Hypothalamus (tissue), 51 donors: Measurements from ENCODE around the gene ASTN2.

ENCODE experiments used
- DNase-seq, 51 donors: peaks; one replicate each; lab custom pipeline; 2025; lab: John Stamatoyannopoulos, UW

ASTN2 gene

DNA sequence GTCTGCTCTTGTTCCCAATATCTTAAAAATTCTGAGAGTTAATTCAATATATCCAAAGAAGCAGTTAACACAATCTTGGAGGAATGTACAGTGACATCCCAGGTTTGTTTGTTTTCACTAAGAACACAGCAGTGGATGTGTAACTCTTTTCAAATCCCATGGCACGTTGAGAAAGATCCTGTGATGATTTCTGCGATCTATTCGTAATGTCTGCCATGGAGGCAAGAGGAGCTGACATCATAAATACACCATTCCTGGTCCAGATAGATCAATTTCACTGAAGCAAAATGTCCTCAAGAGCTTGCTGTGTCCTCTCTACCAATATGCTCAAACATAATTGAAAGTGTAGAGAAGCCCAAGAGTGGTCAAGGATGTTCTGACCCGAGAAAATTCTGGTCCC is 980.5 kb downstream of the ASTN2 start:
- no peak for DNase-seq

DNA sequence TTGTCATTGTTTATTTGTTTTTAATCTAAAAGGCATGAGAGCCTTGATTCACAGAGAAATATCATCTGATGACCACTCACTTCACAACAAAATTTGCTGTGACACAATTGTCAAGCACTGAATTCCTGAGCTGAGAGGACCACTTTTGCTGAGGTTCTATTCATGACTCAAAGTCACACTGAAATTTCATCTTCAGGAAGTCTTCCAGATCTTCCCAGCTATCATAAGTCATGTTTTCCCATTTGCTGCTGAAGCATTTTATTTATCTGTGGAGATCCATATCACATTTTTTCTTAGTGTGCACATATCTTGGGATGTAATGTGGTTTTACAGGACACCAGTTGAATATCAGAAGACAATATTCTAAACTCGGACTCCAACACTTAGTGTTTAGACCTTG is 982.8 kb downstream of the ASTN2 start:
- no peak for DNase-seq

DNA sequence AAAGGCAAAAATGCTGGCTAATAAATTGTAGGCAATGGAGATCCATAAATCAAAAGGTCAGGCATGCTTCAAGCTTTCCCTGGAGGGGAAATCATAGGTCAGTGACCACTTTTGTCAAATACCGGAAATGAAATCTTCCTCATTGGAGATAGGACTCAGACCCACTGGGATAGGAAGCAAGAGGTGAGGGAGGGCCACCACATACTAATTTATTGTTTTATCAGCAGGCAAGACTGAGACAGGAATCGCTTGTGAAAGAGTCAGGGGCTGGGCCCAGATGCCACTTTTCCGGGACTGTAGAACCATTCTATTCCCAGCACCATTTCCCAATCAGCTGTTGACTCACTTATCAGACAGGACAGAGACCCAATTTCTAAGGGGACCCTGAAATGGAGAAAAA is 984.0 kb downstream of the ASTN2 start:
- DNase-seq, result no peak

DNA sequence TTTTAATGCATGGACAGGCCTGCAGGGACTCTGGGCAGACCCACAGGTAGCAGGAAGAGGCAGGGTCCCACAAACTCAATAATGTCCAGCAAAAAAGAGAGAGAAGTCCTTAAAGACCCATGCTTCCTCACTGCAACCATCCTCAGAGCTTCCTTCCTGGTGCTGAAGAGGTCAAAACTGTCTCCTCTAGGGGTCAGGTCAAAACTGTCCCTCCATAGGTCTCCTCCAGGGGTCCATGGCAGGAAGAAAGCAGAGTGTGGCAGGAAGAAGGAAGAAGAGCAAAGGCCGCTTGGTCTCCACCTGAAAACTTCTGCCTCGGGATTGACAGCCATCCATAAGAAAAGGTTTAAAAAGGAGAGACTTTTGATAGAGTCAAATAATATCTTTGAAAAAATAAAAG is 989.6 kb downstream of the ASTN2 start:
- DNase-seq, result no peak

DNA sequence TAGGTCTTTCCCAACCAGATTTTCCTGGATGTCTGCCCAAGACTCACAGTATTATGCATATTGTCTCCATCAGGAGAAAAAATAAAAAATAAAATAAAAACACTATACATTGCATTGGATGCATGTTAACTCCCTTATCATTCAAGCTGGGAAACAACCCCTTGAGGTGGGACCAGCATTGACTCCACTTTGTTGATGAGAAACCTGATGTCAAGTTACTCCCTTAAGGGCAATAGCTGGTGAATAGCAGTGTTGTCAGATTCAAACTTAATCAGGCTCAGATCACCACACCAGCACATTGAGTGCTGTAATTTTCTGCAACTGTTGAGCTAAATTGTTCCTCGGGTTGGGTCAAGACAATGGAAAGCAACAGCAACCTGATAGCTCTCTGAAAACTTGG is 991.7 kb downstream of the ASTN2 start:
- no peak for DNase-seq

DNA sequence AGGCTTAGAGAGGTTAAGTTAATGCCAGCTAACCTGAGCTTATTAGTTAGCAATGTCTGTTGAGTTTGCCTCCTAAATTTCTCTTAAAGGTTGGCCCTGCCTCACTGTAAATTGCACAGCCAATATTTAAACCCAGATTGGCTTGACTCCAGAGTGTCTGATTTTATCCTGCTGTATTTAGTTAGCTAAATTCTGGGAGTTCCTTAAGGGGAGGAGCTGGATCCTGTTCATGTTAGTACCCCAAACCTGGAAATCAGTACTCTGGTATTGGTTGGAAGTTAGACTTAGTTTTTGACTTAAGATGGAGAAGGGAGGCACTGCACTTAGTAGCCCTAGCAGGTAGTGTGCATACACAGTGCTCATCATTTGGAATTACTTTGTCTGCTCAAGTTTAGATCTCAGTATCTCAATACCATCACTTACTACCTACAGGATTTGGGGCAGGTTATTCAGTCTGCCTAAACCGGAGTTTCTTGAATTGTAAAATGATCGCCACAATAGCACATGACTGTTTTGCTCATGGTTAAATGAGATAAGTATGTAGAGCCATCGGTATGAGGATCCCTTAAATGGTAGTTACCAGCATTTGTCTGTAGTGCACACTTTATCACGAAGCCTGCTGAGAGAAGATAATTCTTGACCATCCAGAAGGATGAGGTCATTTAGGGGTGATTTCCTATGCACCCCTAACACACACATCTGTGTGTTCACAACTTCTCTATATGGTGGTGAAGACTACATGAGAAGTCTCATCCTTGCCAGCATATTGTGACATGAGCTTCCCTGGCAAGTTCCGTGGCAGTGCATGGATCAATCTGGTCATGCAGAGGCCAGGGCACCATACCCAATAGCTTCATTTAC is 992.5 kb downstream of the ASTN2 start:
- no peak for DNase-seq

DNA sequence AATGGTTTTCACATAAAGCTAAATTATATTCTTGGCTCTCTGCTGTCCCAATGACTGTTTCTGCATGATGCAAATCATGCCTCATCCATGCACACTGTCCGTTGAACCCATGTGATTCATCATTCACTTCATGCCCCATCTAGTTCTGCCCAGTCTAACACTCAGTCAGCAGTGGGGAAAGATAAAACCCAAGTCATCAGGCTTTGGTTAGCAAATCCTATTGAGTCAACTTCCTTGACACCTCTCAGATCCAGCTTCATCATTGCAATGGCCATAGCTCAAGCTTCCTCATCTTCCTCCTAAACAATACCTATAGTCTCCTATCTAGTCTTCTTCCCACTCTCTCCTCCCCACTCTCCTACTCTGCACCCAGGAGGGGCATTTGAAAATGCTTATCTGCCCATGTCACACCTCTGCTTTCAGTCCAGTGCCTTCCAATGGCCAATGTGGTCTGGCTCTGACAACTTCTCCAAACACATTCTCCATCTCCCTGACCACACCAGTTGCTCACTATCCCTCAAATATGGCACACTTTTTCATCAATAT is 993.8 kb downstream of the ASTN2 start:
- DNase-seq, result no peak

DNA sequence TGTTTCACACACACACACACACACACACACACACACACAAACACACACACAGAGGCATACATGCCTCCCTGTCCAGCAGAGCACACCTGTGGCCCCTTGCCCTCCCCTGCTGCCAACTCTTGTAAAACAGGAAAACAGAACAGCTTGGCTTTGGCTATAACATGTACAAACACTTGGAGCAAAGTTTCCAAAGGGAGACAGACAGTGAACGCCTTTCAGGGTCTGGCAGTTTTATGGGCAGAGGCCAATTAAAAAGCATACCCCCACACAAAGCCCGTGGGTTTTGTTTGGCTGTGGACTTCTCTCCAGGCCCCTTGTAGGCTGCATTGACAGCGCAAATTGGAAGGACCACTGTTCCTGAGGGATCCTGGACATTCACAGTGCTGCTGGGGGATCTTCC is 995.7 kb downstream of the ASTN2 start:
- no peak for DNase-seq

DNA sequence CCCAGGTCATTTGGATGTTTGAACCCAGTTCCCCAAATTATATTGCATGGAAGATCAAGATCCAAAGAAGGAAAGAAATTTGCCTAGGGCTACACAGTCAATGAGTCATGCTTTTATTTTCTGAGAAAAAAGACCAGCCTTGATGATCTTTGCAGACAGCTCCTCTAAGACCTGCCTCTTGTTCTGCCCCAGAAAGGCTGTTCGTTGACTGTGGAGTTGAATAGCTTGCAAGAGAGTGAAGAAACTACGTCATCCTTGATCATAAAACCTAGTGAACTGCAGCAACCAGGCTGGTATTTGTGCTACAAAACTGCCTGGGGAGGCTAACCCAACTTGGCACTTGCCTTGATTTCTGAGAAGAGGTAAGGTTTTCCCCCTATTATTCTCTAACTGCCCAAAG is 997.4 kb downstream of the ASTN2 start:
- no peak for DNase-seq

DNA sequence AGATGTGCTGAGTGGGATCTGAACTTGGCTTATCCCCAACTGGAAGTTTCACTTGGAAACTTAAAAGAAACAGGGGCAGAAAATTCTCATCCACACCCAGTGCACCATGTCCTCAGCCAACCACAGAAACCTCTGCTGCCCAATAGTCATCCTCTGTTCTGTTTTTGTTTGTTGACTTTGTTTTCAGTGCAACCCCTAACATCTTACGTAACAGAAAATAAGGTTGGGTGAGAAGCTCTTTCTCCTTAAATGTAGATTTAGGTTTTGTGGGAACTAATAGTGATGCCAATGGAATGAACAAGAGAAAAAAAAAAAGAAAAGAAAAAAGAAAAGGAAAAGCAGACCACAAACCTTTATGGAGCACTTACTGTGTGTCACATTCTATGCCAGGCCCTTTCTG is 998.4 kb downstream of the ASTN2 start:
- no peak for DNase-seq

DNA sequence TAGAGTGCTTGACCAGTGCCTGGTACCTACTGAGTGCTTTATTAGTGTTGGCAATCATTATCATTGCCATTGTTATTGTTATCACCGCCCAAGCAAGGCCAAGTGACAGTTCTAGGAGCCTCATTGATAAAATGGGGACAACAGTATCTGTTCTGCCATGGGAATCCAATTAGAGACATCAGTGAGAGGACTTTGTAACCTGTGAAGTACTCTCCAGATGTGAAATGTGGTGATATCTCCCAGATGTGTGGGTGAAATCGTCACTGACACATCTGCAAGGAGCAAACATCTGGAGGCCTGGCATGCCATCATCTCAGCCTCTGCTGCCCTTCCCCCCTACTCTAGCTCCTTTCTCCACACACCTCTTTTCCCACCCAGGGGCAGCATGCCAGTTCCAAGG is 1000.5 kb downstream of the ASTN2 start:
- no peak for DNase-seq

DNA sequence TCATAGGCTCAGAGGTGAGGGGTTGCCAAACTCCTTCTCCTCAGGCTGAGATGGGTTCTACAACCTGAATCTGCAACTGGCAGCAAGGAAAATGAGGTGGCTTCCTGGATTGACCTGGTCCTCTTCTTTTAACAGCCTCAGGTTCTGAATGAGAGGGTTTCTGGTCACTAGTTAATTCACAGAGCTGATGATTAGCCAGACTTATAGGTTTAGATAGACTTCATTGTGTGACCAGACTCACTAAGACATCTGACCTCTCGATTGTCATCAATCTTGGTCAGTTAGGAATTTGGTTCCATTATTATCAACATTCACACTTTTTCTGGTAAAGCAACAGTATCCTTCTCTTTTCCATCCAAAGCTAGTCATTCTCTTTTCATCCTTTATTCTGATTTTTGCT is 1003.4 kb downstream of the ASTN2 start:
- no peak for DNase-seq

DNA sequence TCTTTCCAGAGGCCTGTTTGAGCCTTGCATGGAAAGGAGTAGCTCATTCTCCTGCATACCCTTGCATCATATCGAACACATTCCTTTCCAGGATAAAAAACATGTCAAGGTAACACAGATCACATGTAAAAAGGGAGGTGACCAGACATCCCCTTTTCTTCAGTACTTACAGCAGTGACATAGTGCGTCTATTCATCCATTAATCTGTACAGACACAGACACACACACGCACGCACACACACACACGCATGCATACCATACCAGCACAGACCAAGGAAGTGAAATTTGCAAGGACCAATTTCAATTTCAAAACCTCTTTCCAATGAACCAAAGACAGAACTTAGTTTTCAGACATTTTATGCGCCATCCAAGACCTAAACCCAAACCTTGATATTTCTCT is 1005.2 kb downstream of the ASTN2 start:
- DNase-seq, result no peak

DNA sequence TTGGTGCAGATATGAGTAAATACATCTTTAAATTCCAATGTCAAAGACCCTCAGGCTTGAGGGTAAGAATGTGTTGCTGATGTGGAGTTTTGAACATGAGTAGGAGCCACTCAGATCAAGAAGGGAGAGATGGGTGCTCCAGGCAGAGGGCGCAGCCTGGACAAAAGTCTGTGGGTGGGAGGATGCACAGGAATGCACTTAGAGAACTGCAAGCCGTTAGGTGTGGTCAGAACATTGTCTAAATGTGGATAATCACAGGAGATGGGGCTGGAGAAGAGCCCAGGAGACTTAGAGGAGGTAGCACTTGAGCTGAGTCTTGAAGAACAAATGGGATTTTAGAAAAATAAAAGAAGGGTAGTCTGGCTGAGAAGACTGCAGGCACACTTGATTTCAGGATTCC is 1005.7 kb downstream of the ASTN2 start:
- DNase-seq, result no peak

DNA sequence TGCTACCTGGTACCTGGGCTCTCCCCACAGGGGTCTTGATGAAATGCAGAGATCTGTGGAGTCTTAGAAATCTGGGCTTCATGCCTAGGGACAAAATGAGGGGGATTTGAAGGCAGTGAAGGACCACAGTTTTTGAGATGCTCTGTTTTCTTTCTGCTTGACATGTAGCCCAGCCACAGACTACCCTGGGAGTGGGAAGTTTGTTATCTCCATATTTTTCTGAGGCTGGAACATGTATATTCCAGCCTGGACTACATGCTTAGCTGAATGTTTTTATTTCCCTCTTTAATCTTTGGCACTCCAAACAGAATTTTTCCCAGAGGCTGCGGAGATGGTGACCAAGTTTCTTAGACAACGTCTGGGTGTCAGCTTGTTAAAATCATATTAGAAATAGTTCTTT is 1008.4 kb downstream of the ASTN2 start:
- DNase-seq, result no peak

DNA sequence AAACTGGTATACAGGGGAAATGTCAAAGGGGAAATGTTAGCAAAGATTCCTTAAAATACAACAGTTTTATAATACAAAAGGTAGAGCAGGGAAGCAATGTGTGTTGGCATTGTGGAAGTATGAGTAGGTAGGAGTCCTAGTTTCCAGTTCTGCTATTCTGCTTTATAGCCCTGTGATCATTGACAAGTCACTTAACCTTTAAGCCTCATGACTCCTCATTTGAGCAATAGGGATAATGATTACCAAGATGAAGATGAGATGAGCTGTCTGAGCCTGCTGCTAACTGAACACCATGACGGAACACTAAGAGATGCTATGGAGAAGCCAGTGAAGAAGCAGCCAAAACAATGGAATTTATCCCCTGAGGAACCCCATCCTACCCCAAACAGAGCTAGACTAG is 1009.5 kb downstream of the ASTN2 start:
- DNase-seq, result no peak

DNA sequence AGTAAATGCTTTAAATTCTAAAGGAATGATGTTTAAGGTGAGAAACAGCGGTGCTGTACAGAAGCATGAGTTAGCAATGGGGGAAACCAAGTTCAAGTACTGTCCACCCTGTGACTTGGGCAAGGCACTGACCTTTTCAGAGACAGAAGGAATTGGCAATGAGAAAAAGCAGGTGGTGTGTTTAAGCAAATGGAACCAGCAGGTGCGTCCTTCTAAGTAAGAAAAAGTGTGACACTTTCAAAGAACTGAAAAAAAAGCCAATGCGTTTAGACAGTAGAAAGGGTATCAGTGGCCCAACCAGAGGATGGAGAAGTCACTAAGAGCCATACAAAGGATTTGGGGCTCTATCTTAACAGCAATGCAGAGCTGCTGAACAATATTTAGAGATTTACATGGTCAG is 1010.6 kb downstream of the ASTN2 start:
- no peak for DNase-seq

DNA sequence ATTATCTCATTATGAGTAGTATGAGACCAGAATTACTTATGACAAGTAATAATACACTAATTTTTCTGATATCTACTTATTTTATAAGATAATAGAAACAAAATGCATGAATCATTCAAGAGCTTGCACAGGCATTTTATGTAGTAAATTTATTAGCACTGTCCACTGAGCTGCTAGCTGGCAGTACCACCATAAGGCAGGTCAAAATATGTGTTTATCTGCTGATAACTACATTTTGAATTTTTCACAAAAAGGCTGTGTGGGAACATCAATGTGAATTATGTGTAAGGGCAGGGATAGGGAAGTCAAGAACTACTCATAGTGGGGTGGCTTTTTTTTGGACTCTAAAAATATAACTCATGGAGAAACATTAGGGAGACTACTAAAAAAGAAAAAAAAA is 1011.7 kb downstream of the ASTN2 start:
- DNase-seq, result no peak

DNA sequence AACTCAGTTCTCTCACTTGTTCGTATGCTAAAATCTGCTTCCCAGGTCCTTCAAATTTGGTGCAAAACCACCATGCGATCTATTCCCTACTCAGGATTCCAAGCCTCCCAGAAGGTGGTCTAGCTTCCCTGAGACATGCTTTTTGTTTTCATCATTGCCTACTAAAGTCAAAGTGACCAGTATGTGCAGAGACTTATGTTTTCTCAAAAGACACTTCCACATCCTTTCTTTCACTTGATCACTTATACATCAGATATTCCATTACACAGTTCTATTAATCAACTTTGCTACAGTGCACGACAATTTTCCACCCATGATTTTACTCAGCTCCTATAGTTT is 1019.2 kb downstream of the ASTN2 start:
- DNase-seq, result no peak

DNA sequence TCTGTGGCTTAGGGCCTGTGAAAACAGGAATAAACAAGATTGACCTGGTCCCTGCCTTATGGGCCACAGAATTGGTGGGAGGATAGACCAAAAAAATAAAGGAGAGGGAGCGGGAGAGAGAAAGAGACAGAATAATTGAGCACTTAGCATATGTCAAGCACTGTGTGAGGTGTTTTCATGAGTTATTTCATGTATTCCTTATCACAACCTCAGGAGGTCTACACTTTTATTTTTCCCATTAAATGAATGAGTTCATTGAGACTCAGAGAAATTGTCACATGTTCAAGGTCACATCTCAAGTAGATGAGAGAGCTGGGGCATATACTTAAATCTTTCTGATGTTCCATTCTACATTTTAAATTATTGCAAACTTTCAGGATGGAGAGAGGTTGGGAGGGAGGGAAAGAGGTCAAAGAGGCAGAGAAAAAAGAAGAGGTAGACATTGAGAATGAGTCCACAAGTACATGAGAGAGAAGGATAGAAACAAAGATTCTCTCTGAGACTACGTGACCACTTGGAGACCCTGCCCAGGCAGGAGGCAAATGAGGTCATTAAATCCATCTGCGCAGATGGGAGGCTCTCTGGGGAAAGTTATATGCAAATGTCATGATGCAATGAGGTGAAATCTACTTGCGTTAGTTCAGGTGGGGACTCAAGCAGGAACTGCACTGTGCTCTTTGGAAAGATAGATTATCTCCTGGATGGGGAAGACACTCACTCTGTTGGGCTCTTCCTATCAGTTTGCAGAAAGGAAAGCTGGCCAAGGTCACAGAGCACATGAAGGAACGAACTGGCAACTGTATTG is 1019.8 kb downstream of the ASTN2 start:
- DNase-seq, result no peak

DNA sequence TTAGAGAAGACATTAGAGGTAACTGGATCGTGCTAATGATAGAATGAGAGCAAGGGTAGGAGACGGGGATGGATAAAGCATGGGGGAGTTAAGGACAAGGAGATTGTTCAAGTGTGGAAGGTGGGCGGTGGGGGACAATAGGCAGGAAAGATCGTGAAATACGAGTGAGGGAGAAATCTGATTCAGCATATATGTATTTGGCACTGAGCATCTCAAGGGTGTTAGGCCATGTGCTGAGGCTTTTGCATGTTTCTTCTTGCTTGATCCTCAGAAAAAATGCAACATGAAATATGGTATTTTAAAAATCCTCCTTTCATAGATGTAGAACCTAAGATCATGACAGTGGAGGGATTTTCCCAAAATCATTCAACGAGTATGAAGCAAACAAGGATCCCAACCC is 1020.8 kb downstream of the ASTN2 start:
- no peak for DNase-seq

DNA sequence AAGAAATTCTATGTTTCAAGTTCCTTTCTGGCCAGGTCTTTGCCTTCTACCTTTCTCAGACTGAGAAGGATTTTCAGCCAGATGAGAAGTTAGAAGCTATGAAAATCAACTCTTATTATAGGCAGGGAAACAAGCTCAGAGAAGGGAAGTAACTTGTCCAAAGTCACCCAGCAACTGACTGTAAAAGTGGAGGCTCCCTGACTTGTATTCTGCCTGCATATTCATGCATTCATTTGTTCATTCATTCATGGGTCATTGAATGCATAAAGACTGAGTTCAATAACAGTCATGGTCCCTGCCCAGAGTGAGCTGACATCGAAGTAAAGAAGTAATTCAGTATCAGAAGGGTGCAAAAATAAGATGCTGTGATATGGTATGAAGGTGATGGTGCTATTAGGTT is 1021.7 kb downstream of the ASTN2 start:
- no peak for DNase-seq
